ENCODE results near the gene ADGRG6. TPM values are rescaled to one million over a fixed set of nuclear protein-coding genes. Genes with fewer than 3 reads are reported as not detected.

The ADGRG6 gene
- total and polyA plus RNA-seq, 9 of the 15 experiments (the other 6 are each of a cell fraction or from before 2014, with no cell fraction given) = under 0.01 to 0.11 (median 0.05) TPM; not detected in 5

DNA sequence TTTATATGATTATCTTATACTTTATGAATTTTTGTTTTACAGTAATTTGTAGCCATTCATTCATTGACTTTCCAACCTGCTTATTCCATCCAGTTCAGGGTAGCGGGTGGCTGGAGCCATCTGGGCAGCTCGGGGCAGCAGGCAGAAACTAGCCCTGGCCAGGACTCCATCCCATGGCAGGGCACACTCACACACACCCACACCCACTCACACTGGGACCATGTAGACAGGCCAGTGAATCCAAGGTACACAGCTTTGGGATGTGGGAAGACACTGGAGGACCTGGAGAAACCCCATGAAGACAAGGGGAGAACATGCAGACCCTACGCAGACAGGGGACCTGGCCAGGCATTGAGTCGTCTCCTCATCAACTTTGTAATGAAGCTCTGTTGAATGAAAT, 84.8 kb downstream of the ADGRG6 start:
- POLR2A ChIA-PET = interaction anchor here (0.6 to 1.0 kb wide), 2 partner anchors 19 to 262 kb away, joined by 3 read pairs; no protein-coding TSS in a partner anchor
- Histone ChIP-seq H3K4me3 (no peak overlapping the region), H3K79me2 (ENCODE audit: control insufficient read depth, insufficient read depth, low read length) (no peaks in the 10 kb centered on the region), H3K27ac (ENCODE audit: extremely low read depth, low read depth, low read length) (no peak overlapping the region), H3K9me1 (ENCODE audit: control insufficient read depth, insufficient read depth, low read length) (no peaks in the 10 kb centered on the region), H3K4me2 (ENCODE audit: insufficient read depth, low read length) (no peak overlapping the region), H3K36me3 (ENCODE audit: control insufficient read depth, insufficient read depth, low read length) (no peaks in the 10 kb centered on the region), H2AFZ (ENCODE audit: low read depth, low read length) (no peak overlapping the region), H3K9me3 (replicated peaks; ENCODE audit: control insufficient read depth, insufficient read depth, low read depth, low read length) (no peaks in the 10 kb centered on the region), H3K9ac (ENCODE audit: insufficient read depth in 1 of 2, low read depth in 2 of 2, low read length in 2 of 2) (no peak overlapping the region), H4K20me1 (replicated peaks; ENCODE audit: control insufficient read depth, insufficient read depth, low read length) (no peaks in the 10 kb centered on the region), H3K4me1 (replicated peaks in 1 of 2; ENCODE audit: control insufficient read depth in 2 of 2, insufficient read depth in 2 of 2, low read length in 2 of 2) (no peaks in the 10 kb centered on the region), H3K27me3 (ENCODE audit: control insufficient read depth in 2 of 2, insufficient read depth in 2 of 2, low read length in 2 of 2) (no peaks in the 10 kb centered on the region)
- in situ Hi-C loops (cut with MboI) (no loop called here), intact Hi-C loops (cut with micrococcal nuclease) (no loop called here)
- no peak for FAIRE-seq
- no peak for DNase-seq (ENCODE audit: extremely low read depth in 1 of 4, low spot score in 3 of 4)
- CTCF ChIA-PET (ENCODE audit: low intra/inter-chr PET ratio) = no interaction called here
- 0% methylated on average over 4 of the region's 4 CpGs for WGBS (ENCODE audit: insufficient coverage, low coverage, missing lambda C conversion rate)
- ATAC-seq = no peak
- no TSS peak for BruUV-seq (replicated peaks)
- no peak for TF ChIP-seq ARID2 (IDR thresholded peaks at IDR 0.05)
- TF ChIP-seq CREB1 (IDR thresholded peaks at IDR 0.05) = no peak
- TF ChIP-seq CREB1 (CRISPR knock-in tag; IDR thresholded peaks at IDR 0.05) = no peak
- no peak for TF ChIP-seq ZC3H4 (CRISPR knock-in tag; IDR thresholded peaks at IDR 0.05; ENCODE audit: borderline replicate concordance)
- TF ChIP-seq CTBP1 (IDR thresholded peaks at IDR 0.05; ENCODE audit: borderline replicate concordance) = no peak
- TF ChIP-seq HEY1 (CRISPR knock-in tag; IDR thresholded peaks at IDR 0.05; ENCODE audit: borderline replicate concordance) = no peak
- TF ChIP-seq NFXL1 (CRISPR knock-in tag; IDR thresholded peaks at IDR 0.05) = no peak
- no peak for TF ChIP-seq MEF2D (tag; conservative IDR thresholded peaks at IDR 0.05; ENCODE audit: low read depth)
- no peak for TF ChIP-seq SIRT6 (IDR thresholded peaks at IDR 0.05; ENCODE audit: low read depth, low read length)
- TF ChIP-seq CBFA2T3 (IDR thresholded peaks at IDR 0.05) = no peak
- TF ChIP-seq ZNF212 (CRISPR knock-in tag; IDR thresholded peaks at IDR 0.05) = no peak
- no peak for TF ChIP-seq BCL6 (CRISPR knock-in tag; IDR thresholded peaks at IDR 0.05)
- TF ChIP-seq CBX5 (IDR thresholded peaks at IDR 0.05; ENCODE audit: borderline replicate concordance, low read depth) = no peak
- TF ChIP-seq MAFG (tag; conservative IDR thresholded peaks at IDR 0.05) = no peak
- TF ChIP-seq, protein P1, sequence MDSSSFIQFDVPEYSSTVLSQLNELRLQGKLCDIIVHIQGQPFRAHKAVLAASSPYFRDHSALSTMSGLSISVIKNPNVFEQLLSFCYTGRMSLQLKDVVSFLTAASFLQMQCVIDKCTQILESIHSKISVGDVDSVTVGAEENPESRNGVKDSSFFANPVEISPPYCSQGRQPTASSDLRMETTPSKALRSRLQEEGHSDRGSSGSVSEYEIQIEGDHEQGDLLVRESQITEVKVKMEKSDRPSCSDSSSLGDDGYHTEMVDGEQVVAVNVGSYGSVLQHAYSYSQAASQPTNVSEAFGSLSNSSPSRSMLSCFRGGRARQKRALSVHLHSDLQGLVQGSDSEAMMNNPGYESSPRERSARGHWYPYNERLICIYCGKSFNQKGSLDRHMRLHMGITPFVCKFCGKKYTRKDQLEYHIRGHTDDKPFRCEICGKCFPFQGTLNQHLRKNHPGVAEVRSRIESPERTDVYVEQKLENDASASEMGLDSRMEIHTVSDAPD (CRISPR knock-in tag; IDR thresholded peaks at IDR 0.05) = no peak
- no peak for TF ChIP-seq PML (IDR thresholded peaks at IDR 0.05; ENCODE audit: low read length)
- TF ChIP-seq U2AF1 (optimal IDR thresholded peaks at IDR 0.05; ENCODE audit: low read depth, low read length) = no peak
- TF ChIP-seq ARNT (IDR thresholded peaks at IDR 0.05) = no peak
- TF ChIP-seq SOX6 (IDR thresholded peaks at IDR 0.05) = no peak
- TF ChIP-seq, protein P2, sequence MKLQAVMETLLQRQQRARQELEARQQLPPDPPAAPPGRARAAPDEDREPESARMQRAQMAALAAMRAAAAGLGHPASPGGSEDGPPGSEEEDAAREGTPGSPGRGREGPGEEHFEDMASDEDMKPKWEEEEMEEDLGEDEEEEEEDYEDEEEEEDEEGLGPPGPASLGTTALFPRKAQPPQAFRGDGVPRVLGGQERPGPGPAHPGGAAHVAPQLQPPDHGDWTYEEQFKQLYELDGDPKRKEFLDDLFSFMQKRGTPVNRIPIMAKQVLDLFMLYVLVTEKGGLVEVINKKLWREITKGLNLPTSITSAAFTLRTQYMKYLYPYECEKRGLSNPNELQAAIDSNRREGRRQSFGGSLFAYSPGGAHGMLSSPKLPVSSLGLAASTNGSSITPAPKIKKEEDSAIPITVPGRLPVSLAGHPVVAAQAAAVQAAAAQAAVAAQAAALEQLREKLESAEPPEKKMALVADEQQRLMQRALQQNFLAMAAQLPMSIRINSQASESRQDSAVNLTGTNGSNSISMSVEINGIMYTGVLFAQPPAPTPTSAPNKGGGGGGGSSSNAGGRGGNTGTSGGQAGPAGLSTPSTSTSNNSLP (IDR thresholded peaks at IDR 0.05; ENCODE audit: borderline replicate concordance, low read depth, low read length) = no peak
- TF ChIP-seq BMI1 (IDR thresholded peaks at IDR 0.05; ENCODE audit: low read length) = no peak
